ENCODE data around the gene SLC16A6.

DNA sequence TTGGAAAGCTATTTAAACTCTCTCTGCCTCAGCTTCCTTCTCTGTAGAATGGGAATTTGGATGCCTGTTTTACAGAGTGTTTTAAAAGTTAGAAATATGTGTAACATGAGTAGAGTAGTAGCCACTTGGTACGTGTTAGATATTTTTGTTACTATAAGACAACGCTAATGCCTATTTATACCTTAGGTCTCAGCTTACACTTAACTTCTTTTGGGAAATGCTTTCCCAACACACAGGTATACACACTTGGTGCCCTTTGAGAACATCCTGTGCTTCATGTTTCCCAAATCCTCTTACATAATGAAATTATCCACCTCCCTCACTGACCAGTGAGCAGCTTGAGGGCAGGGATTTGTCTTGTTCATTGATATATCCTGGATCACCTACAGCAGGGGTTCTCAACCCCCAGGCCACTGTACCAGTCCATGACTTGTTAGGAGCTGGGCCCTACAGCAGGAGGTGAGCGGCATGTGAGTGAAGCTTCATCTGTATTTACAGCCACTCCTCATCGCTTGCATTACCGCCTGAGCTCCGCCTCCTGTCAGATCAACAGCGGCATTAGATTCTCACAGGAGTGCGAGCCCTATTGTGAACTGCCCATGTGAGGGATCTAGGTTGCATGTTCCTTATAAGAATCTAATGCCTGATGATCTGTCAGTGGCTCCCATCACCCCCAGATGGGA is 33.9 kb upstream of the SLC16A6 start:
- TF ChIP-seq POLR2A (IDR thresholded peaks at IDR 0.05; ENCODE audit: low read depth, low read length) = no peak
- TF ChIP-seq POU2F2 (IDR thresholded peaks at IDR 0.05; ENCODE audit: low read depth, low read length) = no peak
- no peak for TF ChIP-seq POLR2AphosphoS5 (IDR thresholded peaks at IDR 0.05; ENCODE audit: low read depth, low read length)
- no peak for TF ChIP-seq TAF1 (IDR thresholded peaks at IDR 0.05; ENCODE audit: low read depth, low read length)
- TF ChIP-seq SPI1 (IDR thresholded peaks at IDR 0.05; ENCODE audit: low read depth, low read length) = no peak
- no peak for TF ChIP-seq PAX5 (IDR thresholded peaks at IDR 0.05; ENCODE audit: insufficient read depth, low read length, severe bottlenecking)
